Neural progenitor cell (in vitro differentiated cells): ENCODE data around the gene DGKD.

ENCODE experiments used
- EZH2 ChIP-seq: fragments of 200-600 bp; sonication (generic); IDR thresholded peaks from 2 replicates; pipeline ENCODE4 v1.6.1; 2017; ENCODE audit warnings: antibody characterized with exemption, mild to moderate bottlenecking, moderate library complexity
- EZH2phosphoT487 ChIP-seq: fragments of 200-600 bp; sonication (generic); IDR thresholded peaks from 2 replicates; pipeline ENCODE4 v1.6.1; 2017; ENCODE audit warnings: antibody characterized with exemption
- TF ChIP-seq, protein P1 (sequence below): fragments of 200-600 bp; sonication (generic); IDR thresholded peaks from 2 replicates; pipeline ENCODE4 v1.5.1; 2017; ENCODE audit warnings: antibody characterized with exemption, mild to moderate bottlenecking

GRCh38 chr2:233491326-233491725 lies 137.0 kb downstream of the DGKD start:
- TF ChIP-seq, protein P1, sequence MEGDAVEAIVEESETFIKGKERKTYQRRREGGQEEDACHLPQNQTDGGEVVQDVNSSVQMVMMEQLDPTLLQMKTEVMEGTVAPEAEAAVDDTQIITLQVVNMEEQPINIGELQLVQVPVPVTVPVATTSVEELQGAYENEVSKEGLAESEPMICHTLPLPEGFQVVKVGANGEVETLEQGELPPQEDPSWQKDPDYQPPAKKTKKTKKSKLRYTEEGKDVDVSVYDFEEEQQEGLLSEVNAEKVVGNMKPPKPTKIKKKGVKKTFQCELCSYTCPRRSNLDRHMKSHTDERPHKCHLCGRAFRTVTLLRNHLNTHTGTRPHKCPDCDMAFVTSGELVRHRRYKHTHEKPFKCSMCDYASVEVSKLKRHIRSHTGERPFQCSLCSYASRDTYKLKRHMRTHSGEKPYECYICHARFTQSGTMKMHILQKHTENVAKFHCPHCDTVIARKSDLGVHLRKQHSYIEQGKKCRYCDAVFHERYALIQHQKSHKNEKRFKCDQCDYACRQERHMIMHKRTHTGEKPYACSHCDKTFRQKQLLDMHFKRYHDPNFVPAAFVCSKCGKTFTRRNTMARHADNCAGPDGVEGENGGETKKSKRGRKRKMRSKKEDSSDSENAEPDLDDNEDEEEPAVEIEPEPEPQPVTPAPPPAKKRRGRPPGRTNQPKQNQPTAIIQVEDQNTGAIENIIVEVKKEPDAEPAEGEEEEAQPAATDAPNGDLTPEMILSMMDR: no peak
- TF ChIP-seq EZH2phosphoT487 (no peak), EZH2 (no peak)
